HepG2 (cell line): Measurements from ENCODE around the gene MSANTD1. TPM values are rescaled to one million over a fixed set of nuclear protein-coding genes. Genes with fewer than 3 reads are reported as not detected.

Source experiments
- ASH2L ChIP-seq: fragments of 300-600, 200-600 bp; sonication (generic); IDR thresholded peaks from 2 replicates; pipeline ENCODE4 v1.7.0; 2017; ENCODE audit warnings: low read depth, mild to moderate bottlenecking, moderate library complexity, mixed read lengths, low read length; ENCODE audit not compliant: insufficient read length
- CC2D1A ChIP-seq: sonication (generic); formaldehyde crosslinking; IDR thresholded peaks from 2 replicates; pipeline ENCODE4 v1.8.1; 2023; ENCODE audit warnings: mild to moderate bottlenecking, missing genetic modification reagents
- CREM ChIP-seq, 2 experiments: sonication (generic) in 1 of 2; formaldehyde crosslinking in 1 of 2; IDR thresholded peaks; 2 replicates each; pipeline versions ENCODE4 v1.4.0 to v1.6.1; 2016 to 2020; ENCODE audit warnings: antibody characterized with exemption in 1 of 2, mild to moderate bottlenecking in 1 of 2, missing genetic modification reagents in 1 of 2
- ETV5 ChIP-seq: IDR thresholded peaks from 2 replicates; pipeline ENCODE4 v1.6.1; 2018; ENCODE audit warnings: missing biosample characterization, missing genetic modification reagents, inconsistent platforms, borderline replicate concordance
- ETV6 ChIP-seq: sonication (generic); formaldehyde crosslinking; conservative IDR thresholded peaks from 2 replicates; pipeline ENCODE4 v1.4.0; 2020; ENCODE audit warnings: missing genetic modification reagents
- HDAC1 ChIP-seq: sonication (generic); formaldehyde crosslinking; IDR thresholded peaks from 2 replicates; pipeline ENCODE4 v1.5.1; 2020; ENCODE audit warnings: mild to moderate bottlenecking, missing genetic modification reagents
- HNRNPLL ChIP-seq: fragments of 200-400 bp; formaldehyde crosslinking; IDR thresholded peaks from 2 replicates; pipeline ENCODE4 v1.6.1; 2017; ENCODE audit warnings: mild to moderate bottlenecking, low read depth, low read length; ENCODE audit not compliant: poor library complexity, severe bottlenecking
- KAT7 ChIP-seq: IDR thresholded peaks from 2 replicates; pipeline ENCODE4 v1.6.1; 2018; ENCODE audit warnings: borderline replicate concordance, missing compliant biosample characterization
- MEIS2 ChIP-seq: sonication (generic); formaldehyde crosslinking; IDR thresholded peaks from 2 replicates; pipeline ENCODE4 v1.9.0; 2021; ENCODE audit warnings: mild to moderate bottlenecking, missing genetic modification reagents
- MLX ChIP-seq: IDR thresholded peaks from 2 replicates; pipeline ENCODE4 v1.6.1; 2016
- NCOA5 ChIP-seq: sonication (generic); formaldehyde crosslinking; IDR thresholded peaks from 2 replicates; pipeline ENCODE4 v1.4.0; 2020; ENCODE audit warnings: missing genetic modification reagents
- PHF8 ChIP-seq: sonication (generic); formaldehyde crosslinking; IDR thresholded peaks from 2 replicates; pipeline ENCODE4 v1.5.0; 2020; ENCODE audit warnings: missing genetic modification reagents
- POLR2AphosphoS5 ChIP-seq: IDR thresholded peaks from 2 replicates; pipeline ENCODE4 v1.6.1; 2012; ENCODE audit warnings: low read depth, low read length
- RFX3 ChIP-seq: IDR thresholded peaks from 2 replicates; pipeline ENCODE4 v1.6.1; 2016; ENCODE audit warnings: missing biosample characterization, missing genetic modification reagents
- RNF2 ChIP-seq: fragments of 450-650 bp; conservative IDR thresholded peaks from 2 replicates; pipeline ENCODE4 v1.6.1; 2016; ENCODE audit warnings: low read depth
- SAFB2 ChIP-seq: sonication (generic); formaldehyde crosslinking; IDR thresholded peaks from 2 replicates; pipeline ENCODE4 v1.5.1; 2020; ENCODE audit warnings: missing genetic modification reagents, low read depth, mild to moderate bottlenecking, borderline replicate concordance
- SMAD9 ChIP-seq: sonication (generic); formaldehyde crosslinking; IDR thresholded peaks from 2 replicates; pipeline ENCODE4 v1.5.1; 2020; ENCODE audit warnings: mild to moderate bottlenecking, missing genetic modification reagents
- SNAPC2 ChIP-seq: sonication (generic); formaldehyde crosslinking; IDR thresholded peaks from 2 replicates; pipeline ENCODE4 v1.8.1; 2022; ENCODE audit warnings: mild to moderate bottlenecking, missing genetic modification reagents
- TRIM24 ChIP-seq: sonication (generic); formaldehyde crosslinking; IDR thresholded peaks from 2 replicates; pipeline ENCODE4 v1.8.0; 2022; ENCODE audit warnings: mild to moderate bottlenecking, missing genetic modification reagents
- ZBTB44 ChIP-seq: sonication (generic); formaldehyde crosslinking; IDR thresholded peaks from 2 replicates; pipeline ENCODE4 v1.4.0; 2020; ENCODE audit warnings: missing genetic modification reagents
- ZMYM3 ChIP-seq: sonication (generic); formaldehyde crosslinking; IDR thresholded peaks from 2 replicates; pipeline ENCODE4 v1.5.1; 2020; ENCODE audit warnings: mild to moderate bottlenecking, missing genetic modification reagents
- ZNF235 ChIP-seq: sonication (generic); formaldehyde crosslinking; IDR thresholded peaks from 2 replicates; pipeline ENCODE4 v1.8.1; 2023; ENCODE audit warnings: mild to moderate bottlenecking, missing genetic modification reagents, borderline replicate concordance
- ZNF263 ChIP-seq: sonication (generic); formaldehyde crosslinking; IDR thresholded peaks from 2 replicates; pipeline ENCODE4 v1.4.0; 2020; ENCODE audit warnings: missing genetic modification reagents
- ZNF589 ChIP-seq: sonication (generic); formaldehyde crosslinking; conservative IDR thresholded peaks from 2 replicates; pipeline ENCODE4 v1.8.0; 2022; ENCODE audit warnings: mild to moderate bottlenecking, moderate library complexity, missing genetic modification reagents
- ZNF770 ChIP-seq: sonication (generic); formaldehyde crosslinking; IDR thresholded peaks from 2 replicates; pipeline ENCODE4 v1.5.0; 2020; ENCODE audit warnings: mild to moderate bottlenecking, missing genetic modification reagents
- ZNF792 ChIP-seq: IDR thresholded peaks from 2 replicates; pipeline ENCODE4 v1.6.1; 2016
- ZSCAN29 ChIP-seq: sonication (generic); formaldehyde crosslinking; conservative IDR thresholded peaks from 2 replicates; pipeline ENCODE4 v1.4.0; 2020; ENCODE audit warnings: mild to moderate bottlenecking, missing genetic modification reagents
- polyA plus RNA-seq, 8 experiments: library from polyadenylated mRNA; depleted of rRNA in 3 of 8; stranded (reverse) in 7 of 8; unstranded in 1 of 8; fragments of >200 nt; fragmentation: Illumina TruSeq in 4 of 8; extraction: Trizol in 4 of 8; gene quantifications; 2 replicates each; pipeline versions ENCODE4 v1.2.1 to v1.2.3, GENCODE V29; 2011 to 2016; ENCODE audit warnings: low read depth in 4 of 8, missing spikeins in 1 of 8, mixed read lengths in 1 of 8; ENCODE audit not compliant: insufficient read depth in 1 of 8
- total RNA-seq, 5 experiments: library from RNA; depleted of rRNA; stranded (reverse); fragments of >200 nt; fragmentation: Illumina TruSeq; extraction: Trizol; gene quantifications; 2 replicates each; pipeline ENCODE4 v1.2.3, GENCODE V29; 2016; ENCODE audit warnings: low read depth in 1 of 5
- TF ChIP-seq, protein P1 (sequence below): sonication (generic); formaldehyde crosslinking; IDR thresholded peaks from 2 replicates; pipeline ENCODE4 v1.8.0; 2022; ENCODE audit warnings: mild to moderate bottlenecking, missing genetic modification reagents, moderate library complexity

The MSANTD1 gene
- total and polyA plus RNA-seq, 2 of the 13 experiments (the other 11 are each of a cell fraction or from before 2014, with no cell fraction given) = 0.22 to 0.40 TPM

DNA sequence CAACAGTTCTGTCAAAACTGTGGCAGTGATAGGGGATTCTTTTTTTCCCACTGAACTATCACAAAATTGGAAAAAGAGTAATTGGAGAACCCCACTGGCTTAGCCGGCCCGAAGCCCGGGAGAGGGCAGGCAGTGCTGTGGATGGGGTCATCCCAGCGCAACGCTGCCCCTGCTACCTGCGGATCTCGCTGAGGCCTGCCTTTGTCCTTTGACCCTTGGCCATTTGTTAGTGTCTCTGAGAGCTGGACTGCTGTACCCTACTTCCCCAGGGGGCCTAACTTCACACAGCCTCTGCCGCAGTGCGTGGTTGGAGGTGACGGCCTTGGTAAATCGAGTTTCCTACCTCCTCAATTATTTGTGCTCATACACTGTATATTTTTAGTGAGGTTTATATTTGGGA, 43.0 kb upstream of the MSANTD1 start (continued):
- peak; percentile 52; the same call in 1 of the 2 replicates for TF ChIP-seq KAT7 (CRISPR knock-in tag)
- TF ChIP-seq RFX3 (CRISPR knock-in tag) = no peak
- no peak for TF ChIP-seq ZBTB44 (CRISPR knock-in tag)
- TF ChIP-seq, protein P1, sequence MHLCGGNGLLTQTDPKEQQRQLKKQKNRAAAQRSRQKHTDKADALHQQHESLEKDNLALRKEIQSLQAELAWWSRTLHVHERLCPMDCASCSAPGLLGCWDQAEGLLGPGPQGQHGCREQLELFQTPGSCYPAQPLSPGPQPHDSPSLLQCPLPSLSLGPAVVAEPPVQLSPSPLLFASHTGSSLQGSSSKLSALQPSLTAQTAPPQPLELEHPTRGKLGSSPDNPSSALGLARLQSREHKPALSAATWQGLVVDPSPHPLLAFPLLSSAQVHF (CRISPR knock-in tag) = no peak
- TF ChIP-seq ZNF235 (CRISPR knock-in tag) = no peak
- TF ChIP-seq ZNF589 (CRISPR knock-in tag) = no peak
- TF ChIP-seq SMAD9 (CRISPR knock-in tag) = no peak
- no peak for TF ChIP-seq CREM (IDR thresholded peaks at IDR 0.05)
- TF ChIP-seq CREM (CRISPR knock-in tag; IDR thresholded peaks at IDR 0.05) = no peak
- no peak for TF ChIP-seq TRIM24 (CRISPR knock-in tag)
- peak; percentile 51 for TF ChIP-seq HNRNPLL
- TF ChIP-seq MLX = no peak
- peak; percentile 78 for TF ChIP-seq ZNF792
- TF ChIP-seq ETV5 (CRISPR knock-in tag) = peak; percentile 41; the same call in 1 of the 2 replicates
- no peak for TF ChIP-seq NCOA5 (CRISPR knock-in tag)
- TF ChIP-seq ZSCAN29 = 0 out of 2 replicates have a peak, but pooled peaks have one; percentile 57
- no peak for TF ChIP-seq ZNF770 (CRISPR knock-in tag)
- no peak for TF ChIP-seq SNAPC2 (CRISPR knock-in tag)
- no peak for TF ChIP-seq POLR2AphosphoS5
- TF ChIP-seq PHF8 (CRISPR knock-in tag) = 0 out of 2 replicates have a peak, but pooled peaks have one; percentile 24
- peak; percentile 78; the same call in 1 of the 2 replicates for TF ChIP-seq HDAC1 (CRISPR knock-in tag)
- TF ChIP-seq CC2D1A (CRISPR knock-in tag) = no peak
- no peak for TF ChIP-seq ZNF263 (CRISPR knock-in tag)
- TF ChIP-seq ETV6 (CRISPR knock-in tag) = no peak
- no peak for TF ChIP-seq RNF2
- peak; percentile 96 for TF ChIP-seq MEIS2 (CRISPR knock-in tag)
- peak; percentile 80 for TF ChIP-seq ZMYM3
- no peak for TF ChIP-seq SAFB2 (CRISPR knock-in tag)
- peak; percentile 29 for TF ChIP-seq ASH2L
